HG02759 (cell line): ENCODE data around the gene EYA2.
"Not testable (repeated sequence)": the region's sequence is repeated elsewhere in the genome, so short reads cannot be mapped to it uniquely, and the experiment has no call there.

ENCODE experiments used
- ATAC-seq: cut with Tn5 transposase; IDR thresholded peaks from one replicate; pipeline ENCODE4 v1.9.1; 2021; ENCODE audit warnings: mild to moderate bottlenecking, moderate library complexity; ENCODE audit not compliant: unreplicated experiment

EYA2 gene

GRCh38 chr20:47164140-47164539 lies 269.5 kb downstream of the EYA2 start:
- no peak for ATAC-seq

DNA sequence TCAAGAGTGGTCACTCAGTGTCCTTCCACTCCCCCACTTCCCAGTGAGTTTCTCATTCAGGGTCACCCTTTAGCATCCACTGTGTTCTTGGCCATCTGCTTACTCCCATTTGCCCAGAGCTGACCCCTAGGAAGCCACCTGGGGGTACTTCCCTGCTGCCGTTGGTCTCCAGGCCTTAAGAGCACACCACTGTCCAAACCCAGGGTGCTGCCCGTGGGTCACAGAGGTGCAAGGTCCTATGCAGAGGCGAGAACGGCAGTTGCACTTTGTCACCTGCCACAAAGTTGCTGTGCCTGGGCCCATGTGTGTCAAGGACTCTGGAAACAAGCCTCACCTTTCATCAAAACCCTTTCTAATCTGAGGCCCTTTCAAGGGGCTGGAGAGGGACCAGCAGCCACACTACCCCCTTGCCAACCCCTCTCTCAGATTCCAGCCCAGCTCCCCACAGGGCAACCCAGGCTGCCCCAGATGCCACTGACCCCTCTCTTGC lies 270.8 kb downstream of the EYA2 start:
- no peak for ATAC-seq

DNA sequence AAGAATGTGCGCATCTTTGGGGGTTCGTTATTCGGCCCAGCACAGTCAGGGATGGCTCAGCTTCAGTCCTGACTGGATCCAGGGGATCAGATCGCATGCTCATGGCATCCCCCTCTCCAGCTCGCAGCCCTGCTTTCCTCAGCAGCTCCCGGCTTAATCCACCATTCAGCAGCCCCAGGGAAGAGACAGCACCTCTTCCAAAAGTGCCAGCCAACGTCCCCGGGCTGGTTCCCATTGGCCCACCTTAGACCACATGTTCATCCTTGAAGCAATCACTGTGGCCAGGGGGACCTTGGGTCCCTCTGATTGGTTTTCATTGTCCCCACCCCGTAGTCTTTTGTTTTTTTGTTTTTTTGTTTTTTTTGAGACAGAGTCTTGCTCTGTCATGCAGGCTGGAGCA lies 273.2 kb downstream of the EYA2 start:
- no peak for ATAC-seq

GRCh38 chr20:47172579-47172978 lies 277.9 kb downstream of the EYA2 start:
- no peak for ATAC-seq

DNA sequence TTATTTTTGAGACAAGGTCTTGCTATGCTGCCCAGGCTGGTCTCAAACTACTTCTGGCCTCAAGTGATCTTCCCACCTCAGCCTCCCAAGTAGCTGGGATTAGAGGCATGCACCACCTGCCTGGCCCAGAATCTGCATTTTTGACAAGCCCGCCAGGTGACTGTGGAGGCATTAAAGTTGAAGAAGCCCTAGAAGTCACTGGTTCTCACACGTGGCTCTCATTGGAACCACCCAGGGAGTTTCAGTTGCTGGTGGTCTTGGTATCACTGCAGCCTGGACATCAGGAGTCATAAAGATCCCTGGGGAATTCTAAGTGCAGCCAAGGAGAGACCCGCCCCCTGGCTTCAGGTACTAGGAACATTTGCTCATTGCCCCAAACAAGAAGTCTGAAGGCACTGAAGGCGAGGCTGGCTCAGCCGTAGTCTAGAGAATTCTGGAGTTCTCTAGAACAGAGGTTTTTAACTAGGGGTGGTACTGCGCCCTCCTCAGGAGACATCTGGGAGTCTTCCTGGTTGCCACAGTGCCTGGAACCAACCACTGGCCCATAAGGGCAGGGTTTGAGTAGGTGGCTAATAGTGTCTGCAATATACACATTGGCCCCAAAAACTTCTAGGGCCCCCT lies 279.1 kb downstream of the EYA2 start:
- ATAC-seq: no peak

DNA sequence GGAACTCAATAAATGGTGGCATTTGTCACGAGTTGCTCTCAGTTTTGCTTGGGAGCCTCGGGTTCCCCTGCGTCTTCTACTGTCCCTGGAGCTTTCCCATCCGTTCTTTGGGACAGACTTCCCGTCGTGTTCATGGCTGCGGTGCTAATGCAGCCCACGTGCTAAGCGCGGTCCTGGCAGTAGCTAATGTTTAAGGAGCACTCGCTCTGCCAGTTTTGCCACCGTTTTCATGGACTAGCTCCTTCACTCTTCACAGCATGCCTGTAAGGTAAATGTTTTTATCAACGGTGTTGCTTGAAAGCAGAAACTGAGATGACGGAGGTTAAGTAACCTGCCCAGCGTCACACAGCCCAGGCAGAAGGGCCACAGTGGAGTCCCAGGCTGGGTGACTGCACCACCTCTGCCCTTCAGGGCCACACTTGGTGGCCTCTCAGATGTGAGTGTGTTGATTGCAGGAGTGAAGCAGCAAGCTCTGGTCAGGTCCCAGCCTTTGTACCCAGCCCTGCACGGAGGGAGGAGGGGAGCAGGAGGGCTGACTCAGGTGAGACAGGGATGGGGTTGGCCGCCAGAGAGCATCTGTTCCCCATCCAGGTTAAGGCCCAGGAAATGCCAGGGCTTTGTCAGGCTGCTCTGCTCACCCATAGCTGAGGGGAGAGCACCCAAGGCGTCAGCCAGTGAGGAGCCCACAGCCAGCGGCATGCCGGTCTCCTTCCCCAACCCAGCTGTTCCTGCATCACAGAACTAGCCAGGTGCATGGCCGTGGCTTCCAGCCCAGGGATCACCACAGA lies 280.0 kb downstream of the EYA2 start:
- ATAC-seq: no peak

- ATAC-seq: no peak
These were observed 280.9 kb downstream of the EYA2 start for GRCh38 chr20:47175493-47175892.

DNA sequence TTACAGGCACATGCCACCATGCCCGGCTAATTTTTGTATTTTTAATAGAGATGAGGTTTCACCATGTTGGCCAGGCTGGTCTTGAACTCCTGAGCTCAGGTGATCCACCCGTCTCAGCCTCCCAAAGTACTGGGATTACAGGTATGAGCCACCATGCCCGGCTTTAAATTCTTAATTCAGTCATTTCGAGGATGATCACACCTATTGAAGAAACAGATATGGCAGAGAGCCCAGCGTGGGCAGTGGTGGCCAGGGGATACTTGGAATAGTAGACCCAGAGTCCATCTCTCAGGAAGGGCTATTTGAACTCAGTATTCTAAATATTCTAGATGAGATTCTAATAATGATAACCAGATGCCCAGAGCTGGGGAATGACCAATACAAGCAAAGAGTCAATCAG lies 281.6 kb downstream of the EYA2 start:
- not testable (repeated sequence) for ATAC-seq

GRCh38 chr20:47178277-47178676 lies 283.6 kb downstream of the EYA2 start:
- no peak for ATAC-seq

DNA sequence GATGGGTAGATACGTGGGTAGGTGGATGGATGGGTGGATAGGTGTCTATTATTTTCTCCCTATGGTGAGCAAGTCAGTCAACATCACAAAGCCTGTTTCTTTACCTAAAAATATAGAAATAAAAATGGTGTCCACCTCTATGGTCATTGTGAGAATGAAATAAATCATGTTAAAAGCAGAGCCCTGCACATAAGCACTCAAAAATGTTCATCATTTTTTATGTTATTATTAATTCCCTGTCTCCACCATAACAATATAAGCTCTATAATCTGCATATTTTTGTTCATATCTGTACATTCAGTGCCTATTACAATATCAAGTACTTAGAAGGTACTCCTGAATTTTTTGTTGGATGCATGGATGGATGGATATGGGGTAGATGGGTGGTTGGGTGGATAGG lies 284.2 kb downstream of the EYA2 start:
- ATAC-seq: no peak

GRCh38 chr20:47179267-47179666 lies 284.6 kb downstream of the EYA2 start:
- no peak for ATAC-seq

- ATAC-seq: no peak
These were observed 286.6 kb downstream of the EYA2 start for GRCh38 chr20:47181056-47181862.

- no peak for ATAC-seq
These were observed 288.7 kb downstream of the EYA2 start for GRCh38 chr20:47183367-47183766.

- no peak for ATAC-seq
These were observed 293.0 kb downstream of the EYA2 start for GRCh38 chr20:47187450-47188195.

- ATAC-seq: no peak
These were observed 293.9 kb downstream of the EYA2 start for GRCh38 chr20:47188540-47188939.

DNA sequence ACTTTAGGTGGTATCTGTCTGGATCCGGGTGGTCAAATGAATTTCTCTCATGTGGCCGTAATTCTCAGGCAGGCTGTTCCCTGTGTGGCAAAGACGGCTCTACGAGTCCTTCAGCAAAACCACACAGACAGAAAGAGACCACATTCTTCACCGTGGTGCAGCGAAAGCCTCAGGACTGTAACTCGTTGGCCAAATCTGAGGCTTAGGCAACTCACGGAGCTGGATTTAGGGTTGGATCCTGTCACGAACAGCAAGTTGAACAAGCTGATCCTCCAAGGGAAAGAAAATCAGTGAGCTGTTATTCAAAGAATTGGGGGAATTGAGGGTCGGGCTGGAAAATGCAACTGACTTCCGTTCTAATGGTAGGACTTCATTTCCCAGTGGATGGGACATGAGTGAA lies 294.4 kb downstream of the EYA2 start:
- no peak for ATAC-seq

DNA sequence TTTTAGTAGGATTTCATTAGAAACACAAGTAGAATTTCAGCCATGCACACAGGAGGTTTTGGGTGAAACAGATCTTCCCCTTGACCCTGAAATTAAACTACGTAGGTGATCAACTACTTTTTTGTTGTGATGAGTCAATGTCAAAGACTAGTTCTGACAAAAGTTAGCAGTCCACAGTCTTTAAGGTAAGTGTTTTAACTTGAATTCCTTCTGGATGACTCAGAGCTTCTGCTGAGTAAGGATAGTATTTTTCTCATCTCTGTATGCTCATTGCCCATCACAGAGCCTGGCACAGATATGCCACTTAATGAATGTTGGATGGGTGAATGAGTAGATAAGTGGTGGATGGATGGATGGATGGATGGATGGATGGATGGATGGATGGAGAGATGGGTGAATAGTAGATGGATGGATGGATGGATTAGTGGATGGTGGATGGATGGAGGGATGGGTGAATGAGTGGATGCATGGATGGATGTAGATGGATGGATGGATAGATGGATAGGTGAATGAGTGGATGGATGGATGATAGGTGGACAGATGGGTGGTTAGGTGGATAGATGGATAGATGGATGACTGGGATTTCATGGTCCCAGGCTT lies 296.5 kb downstream of the EYA2 start:
- ATAC-seq: no peak

DNA sequence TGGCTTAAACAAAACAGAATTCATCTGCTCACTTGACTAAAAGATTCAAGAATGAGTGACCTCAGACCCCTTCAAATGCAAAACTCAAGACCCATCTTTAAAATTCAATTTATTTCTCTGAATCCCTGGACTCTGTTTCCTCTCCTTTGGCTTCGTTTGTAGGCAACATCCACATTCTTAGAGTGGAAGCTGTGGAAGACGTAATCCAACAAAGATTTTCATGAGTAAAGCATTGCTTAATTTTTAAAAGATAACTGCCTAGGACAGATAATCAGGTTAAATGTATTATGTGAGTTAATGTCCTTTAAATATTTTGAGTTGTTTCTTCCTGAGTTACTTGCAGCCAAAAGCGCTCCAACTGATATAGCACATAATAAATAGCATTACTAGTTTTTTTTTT lies 297.3 kb downstream of the EYA2 start:
- ATAC-seq: no peak

- ATAC-seq: no peak
These were observed 300.9 kb downstream of the EYA2 start for GRCh38 chr20:47195573-47195972.
